HCEC 1CT (cell line): ENCODE measurements around the gene STRA8.
A peak's percentile ranks its signal among the peaks of the same experiment; 100 is the strongest.
"Not testable (repeated sequence)": the region's sequence is repeated elsewhere in the genome, so short reads cannot be mapped to it uniquely, and the experiment has no call there.

Experiments
- DNase-seq: peaks from one replicate; pipeline ENCODE4 v3.0.0-alpha.2; 2017

STRA8 gene

GRCh38 chr7:135206941-135207391 lies 26.7 kb upstream of the STRA8 start:
- DNase-seq: no peak

DNA sequence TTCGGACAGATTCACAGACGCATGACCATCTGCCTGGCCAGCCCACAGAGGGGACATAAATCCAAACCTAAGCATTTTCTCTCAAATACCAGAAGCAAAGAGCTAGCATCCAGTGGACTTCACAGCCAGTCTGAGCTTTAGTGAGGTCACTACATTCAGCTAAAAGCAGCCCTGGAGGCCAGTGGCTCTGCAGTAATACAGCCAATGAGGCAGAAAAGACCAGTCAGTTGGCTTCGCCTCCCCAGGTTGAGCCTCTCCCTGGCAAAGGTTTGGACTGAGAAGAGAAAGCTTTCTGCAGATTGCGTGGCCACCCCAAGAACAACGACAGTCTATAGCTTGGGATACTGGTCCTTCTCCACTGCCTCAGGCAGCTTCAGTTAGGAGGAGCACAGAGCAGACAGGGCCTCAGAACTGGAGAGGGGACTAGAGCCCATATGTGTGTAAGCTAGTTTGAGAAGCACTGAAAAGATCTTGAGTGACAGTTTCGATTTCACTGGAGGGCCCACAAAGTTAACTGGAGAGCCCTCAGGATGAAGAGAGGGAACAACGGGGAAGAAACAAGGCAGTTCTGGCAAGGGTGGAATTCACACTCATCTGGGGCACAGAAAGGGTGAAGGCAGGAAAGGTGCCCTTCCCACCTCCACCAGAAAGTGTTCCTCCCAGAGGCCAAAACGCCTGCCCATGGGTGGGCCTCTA lies 26.1 kb upstream of the STRA8 start:
- no peak for DNase-seq

DNA sequence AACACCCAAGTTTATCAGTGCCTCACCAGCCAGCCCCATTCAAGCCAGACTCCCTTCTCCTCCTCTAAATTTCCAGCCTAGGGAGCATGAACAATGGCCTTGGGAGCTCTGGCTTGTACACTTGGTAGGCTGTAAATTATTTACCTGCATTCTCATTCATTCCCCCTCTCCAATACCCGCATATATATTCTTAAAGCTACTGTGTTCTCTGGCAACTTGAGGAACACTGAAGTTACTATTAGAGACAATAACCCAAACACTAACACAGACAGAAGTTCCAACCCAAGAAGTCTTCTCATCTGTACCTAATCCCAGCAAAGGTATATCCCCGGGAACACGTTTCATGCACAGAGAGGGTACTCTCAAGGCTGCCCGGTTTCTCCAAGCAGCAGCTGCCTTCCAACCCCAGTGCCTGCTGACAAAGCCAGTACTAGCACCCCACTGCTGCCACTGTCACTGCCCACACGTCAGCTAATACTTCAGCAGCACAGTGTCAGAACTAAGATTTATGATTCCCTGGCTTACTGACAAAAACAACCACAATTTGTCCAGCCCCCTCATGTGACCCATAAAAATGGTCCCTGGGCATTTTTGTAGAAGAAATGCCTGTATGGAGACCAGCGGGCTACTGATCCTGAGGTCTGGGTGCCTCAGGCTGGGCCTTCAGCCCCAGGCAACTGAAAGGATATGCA lies 25.4 kb upstream of the STRA8 start:
- no peak for DNase-seq

DNA sequence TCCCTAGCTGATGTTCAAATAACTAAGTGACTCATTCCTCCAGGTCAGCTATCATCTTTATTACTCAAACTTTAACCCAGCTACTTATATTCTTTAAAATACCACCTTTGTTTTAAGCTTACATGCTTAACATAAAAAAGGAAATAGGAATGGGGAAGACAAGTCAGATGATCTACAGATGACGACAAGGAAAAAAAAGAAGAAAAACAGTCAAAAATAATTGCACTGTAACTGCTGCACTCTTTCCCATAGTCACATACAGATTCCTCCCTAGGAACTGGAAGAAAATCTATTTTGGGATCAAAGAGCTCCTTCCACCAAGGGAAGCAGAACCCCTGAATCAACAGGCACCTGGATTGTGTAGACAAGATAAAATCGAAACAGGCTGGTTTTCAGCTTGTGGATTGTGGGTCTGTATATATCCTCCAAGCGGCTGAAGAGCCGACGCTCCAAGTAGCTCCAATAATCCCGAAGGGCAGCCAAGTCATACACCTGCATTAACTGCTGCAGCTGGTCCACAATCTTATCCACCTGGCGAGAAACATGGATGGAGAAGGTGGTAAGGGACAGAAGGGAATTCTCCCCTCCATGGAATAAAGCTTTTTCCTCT lies 24.3 kb upstream of the STRA8 start:
- DNase-seq: no peak

DNA sequence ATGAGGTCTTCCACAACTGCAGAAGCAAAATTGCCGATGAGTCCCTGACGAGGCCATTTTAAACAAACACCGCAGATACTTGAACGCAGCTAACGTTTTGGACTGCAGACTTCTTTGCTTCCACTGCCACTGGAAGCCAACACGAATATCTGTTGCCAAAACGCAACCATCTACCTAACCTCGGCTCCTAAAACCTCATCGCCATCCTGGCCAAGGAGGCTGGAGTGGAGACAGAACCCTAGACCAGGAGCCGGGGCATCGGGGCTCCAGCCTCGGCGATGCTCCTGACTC lies 22.8 kb upstream of the STRA8 start:
- no peak for DNase-seq

DNA sequence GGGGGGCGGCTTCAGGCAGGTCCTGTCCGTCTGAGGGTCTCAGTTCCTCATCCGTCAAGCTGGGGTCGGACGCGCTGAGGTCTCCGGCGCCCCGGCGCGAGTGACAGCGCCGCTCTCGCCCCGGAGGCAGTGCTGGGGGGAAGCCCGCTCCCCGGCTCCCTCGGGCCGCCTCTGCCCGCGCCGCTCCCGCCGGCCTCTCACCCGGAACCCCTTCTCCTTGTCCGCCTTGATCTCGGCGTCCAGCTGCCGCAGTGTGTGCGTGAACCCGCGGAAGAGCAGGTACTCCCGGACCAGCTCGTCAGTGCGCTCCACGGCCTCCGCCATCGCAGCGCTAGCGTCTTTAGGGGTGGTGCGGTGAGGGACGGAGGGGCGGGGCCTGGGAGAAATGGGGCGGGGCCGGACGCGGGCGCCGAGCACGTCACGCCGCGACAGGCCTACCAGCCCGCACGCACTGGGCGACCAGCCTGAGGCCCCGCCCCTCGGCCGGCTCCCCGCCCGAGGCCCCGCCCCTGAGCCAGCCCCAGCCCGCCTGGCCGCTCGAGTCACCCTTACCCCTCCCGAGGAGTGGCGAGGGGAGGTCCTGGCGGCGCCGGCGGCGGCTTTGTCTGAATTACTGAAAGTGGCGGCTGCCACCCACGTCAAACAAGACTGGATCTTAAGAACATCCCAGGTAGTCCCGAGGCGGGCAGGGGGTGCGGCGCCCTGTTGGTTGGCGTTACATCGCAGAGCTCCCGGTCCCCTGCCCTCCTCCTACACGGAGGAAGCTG lies 22.3 kb upstream of the STRA8 start, which contains the start of gene WDR91:
TSS of gene WDR91 (minus strand) at position 348 of the 767 bp plus-strand sequence. CDS start at position 324, 24 bp downstream.
- DNase-seq: peak; percentile 86

DNA sequence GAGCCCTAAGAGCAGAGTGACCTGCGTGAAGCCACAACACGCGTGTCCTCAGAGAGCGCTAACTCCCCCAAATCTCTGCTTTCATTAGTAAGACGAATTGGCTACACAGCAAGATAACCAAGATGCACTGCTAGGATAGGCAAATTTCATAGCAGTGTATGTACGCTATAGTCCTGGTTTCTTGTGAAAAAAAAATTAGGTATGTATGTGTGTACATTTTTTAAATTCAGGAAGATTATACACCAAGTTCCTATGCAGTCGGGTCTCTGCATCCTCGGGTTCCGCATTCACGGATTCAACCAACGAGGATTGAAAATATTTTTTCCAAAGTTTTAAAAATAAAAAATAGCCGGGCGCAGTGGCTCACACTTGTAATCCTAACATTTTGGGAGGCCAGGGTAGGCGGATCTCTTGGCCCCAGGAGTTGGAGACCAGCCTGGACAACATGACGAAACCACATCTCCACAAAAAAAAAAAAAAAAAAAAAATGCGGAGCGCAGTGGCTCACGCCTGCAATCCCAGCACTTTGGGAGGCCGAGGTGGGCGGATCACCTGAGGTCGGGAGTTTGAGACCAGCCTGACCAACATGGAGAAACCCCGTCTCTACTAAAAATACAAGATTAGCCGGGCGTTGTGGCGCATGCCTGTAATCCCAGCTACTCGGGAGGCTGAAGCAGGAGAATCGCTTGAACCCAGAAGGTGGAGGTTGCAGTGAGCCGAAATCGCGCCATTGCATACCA lies 21.5 kb upstream of the STRA8 start:
- DNase-seq: peak; percentile 41

DNA sequence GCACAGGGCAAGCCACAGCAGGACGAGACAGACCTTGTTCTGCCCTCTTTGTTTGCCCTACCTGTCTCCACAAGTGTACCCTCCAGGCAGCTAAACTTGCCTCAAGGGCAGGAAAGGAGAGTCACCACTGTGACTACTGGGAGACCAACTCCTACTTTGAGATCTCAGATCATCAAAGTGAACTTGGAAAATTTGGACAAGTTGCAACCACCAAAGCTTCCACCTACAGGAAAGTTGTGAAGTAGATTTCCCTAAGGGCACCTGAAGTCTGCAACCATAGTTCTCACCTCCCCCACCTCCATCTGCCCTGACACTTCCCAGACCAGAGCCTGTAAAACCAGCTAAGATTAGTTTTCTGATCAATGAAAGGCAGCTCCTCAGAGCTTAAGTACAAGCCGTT lies 19.8 kb upstream of the STRA8 start:
- DNase-seq: no peak

DNA sequence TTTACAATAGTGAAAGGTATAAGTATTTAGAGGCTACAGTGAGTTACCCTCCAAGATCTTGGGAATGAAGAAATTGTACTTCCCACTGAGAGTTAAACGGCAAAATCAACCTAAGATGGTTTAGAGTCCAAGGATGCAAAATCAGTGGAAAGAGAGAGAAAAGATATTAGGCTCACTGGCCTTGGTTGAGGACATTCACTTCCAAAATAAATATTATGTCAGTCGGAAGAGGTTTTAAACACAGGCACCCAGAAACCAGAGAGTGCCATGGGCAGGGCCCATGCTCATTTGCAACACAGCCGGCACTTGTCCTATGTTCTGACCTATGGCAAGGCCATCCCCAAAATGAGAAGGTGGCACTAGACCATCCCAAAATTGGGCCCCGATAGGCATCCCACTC lies 18.5 kb upstream of the STRA8 start:
- DNase-seq: no peak

GRCh38 chr7:135215698-135216097 lies 17.9 kb upstream of the STRA8 start:
- DNase-seq: no peak

DNA sequence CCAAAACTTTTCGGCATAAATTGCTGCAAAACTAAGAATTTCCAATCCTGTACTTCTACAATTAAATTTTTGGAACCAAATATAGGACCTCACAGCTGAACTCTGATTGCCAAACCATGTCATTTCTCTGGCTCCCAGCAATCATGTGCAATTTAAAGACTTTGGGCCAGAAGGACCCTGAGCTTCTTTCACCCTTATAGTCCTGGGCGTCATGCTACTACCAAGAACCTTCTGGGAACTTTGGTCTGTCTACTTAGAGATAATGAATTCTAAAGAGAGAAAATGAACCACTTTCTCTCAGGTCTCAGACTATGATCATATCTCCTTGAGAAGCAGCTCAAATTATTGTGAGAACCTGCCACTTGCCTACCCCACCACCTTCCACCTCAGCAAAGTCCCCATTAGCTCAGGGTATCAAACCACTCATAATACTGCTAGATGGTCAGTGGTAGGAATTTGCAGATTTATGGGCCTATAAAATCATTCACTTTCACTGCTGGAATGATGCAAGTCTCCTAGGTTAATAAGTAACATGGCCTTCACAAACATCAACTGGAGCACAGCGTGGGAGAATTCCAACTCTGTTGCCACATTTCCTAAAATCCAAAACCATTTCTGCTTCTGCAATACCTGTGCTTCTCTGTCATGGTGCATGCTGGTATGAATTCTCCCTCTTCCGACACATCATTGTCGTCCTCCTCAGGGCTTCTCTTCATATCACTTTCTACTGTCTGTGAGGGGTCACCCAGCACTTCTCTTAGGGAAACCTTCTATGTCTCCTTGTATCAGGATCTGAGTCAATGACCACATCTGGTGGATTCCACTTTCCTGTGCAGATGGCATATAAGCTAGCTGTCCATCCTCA lies 15.8 kb upstream of the STRA8 start:
- DNase-seq: no peak

- no peak for DNase-seq
Observed at GRCh38 chr7:135224027-135224426, 9.6 kb upstream of the STRA8 start.

DNA sequence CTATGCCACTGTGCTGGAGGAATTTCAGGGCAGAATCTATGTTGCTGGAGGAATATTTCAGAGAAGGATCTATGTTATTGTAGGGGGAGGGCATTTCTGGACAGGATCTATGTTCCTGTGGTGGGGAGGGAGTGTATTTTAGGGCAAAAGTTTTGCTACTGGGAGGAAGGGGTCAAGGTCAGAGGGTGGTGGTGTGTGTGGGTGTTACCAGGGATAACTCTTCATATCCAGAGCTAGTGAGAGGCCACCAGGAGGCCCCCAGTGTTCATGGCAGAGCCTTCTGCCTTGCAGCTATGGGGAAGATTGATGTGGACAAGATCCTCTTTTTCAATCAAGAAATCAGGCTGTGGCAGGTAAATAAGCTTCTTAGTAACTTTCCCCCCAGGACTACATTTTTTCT lies 2.0 kb upstream of the STRA8 start:
- no peak for DNase-seq

- DNase-seq: no peak
Observed at GRCh38 chr7:135232087-135232486, 1.6 kb upstream of the STRA8 start.

DNA sequence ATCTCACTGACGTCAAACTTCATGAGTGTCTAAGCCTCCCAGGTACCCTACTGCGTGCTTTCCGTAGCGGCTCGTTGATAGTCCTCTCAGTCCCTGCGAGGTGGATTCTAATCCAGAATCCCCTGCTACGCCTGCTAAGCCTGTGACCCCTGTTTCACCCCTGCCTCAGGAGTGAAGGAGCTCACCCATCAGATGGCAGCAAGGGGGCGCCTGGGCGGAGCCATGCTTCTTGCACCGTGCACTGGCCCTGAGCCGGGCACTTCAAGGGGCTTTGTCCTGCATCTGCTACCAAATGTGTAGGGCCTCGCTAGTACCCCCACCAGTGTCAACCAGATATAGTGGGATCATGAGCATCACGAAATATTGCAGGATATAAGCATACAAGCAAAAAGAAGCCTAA lies 918 bp upstream of the STRA8 start:
- no peak for DNase-seq

DNA sequence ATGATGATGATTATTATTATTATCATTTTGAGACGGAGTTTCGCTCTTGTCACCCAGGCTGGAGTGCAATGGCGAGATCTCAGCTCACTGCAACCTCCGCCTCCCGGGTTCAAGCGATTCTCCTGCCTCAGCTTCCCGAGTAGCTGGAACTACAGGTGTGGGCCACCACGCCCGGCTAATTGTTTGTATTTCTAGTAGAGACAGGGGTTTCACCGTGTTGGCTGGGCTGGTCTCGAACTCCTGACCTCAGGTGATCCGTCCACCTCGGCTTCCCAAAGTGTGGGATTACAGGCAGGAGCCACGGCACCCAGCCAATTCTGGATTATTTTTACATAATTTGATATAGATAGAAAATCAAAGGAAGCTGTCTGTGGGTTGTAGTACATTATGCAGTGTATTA lies 457 bp downstream of the STRA8 start:
- DNase-seq: not testable (repeated sequence)

DNA sequence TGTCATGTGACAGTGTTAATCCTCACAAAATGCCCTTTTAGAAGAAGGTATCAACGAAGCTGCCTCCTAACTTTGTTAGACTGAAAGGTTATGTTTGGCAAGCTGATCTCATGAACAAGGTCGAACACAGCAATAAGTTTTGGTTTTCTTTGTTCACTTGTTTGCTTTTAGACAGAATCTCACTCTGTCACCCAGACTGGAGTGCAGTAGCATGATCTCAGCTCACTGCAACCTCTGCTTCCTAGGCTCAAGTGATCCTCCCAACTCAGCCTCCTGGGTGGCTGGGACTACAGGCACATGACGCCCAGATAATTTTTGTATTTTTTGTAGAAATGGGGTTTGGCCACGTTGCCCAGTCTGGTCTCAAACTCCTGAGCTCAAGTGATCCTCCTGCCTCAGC lies 1.1 kb downstream of the STRA8 start:
- no peak for DNase-seq

DNA sequence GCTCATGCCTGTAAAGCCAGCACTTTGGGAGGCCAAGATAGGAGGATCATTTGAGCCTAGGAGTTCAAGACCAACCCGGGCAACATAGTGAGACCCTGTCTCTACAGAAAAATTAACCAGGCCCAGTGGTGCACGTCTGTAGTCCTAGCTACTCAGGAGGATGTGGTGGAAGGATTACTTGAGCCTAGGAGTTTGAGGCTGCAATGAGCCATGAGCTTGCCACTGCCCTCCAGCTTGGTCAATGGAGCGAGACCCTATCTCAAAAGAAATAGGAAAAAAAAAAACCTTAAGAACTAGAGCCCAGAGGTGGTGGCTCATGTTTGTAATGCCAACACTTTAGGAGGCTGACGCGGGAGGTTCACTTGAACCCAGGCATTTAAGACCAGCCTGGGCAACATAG lies 2.2 kb downstream of the STRA8 start:
- DNase-seq: no peak

GRCh38 chr7:135236727-135237126 lies 3.1 kb downstream of the STRA8 start:
- DNase-seq: no peak

DNA sequence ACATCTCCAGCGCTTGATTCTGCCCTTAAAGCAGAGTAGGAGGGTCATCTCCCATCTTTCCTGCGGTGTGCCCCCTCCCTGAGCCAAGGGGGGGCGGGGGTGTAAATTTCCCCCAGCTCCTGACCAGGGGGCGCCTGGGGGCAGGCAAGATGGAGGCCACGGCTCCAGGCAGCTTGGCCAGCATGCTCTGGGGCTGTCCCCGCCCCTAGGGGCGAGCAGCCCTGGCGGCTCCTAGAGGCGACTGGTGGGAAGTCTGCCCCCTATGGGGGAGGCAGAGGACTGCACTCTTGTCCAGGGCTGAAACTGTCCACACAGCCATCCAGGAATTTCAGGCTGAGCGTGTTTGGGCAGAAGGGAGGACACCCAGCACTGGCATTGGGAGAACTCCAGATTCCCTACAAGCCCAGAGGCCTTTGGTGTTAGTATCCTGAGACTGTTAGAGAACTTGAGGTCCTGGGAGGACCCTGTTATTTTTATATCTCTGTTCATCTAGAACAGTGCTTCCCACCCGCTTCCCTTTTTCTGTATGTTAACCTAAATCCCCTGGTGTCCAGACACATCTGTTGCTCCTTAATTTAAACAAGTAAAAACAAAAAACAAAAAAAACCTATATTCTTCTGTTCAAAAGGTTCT lies 4.6 kb downstream of the STRA8 start:
- DNase-seq: no peak

GRCh38 chr7:135239263-135239662 lies 5.6 kb downstream of the STRA8 start:
- no peak for DNase-seq
